ENCODE data around the gene SAMD10.

Gene SAMD10

GRCh38 chr20:63937596-63937995 lies 41.8 kb downstream of the SAMD10 start:
- no peak for TF ChIP-seq CEBPB (IDR thresholded peaks at IDR 0.05)
- TF ChIP-seq NFIC (IDR thresholded peaks at IDR 0.05): no peak
- no peak for TF ChIP-seq ZBTB7A (IDR thresholded peaks at IDR 0.05; ENCODE audit: low read depth)
- TF ChIP-seq EP300 (IDR thresholded peaks at IDR 0.05; ENCODE audit: borderline replicate concordance): no peak

GRCh38 chr20:63935447-63935846 lies 44.0 kb downstream of the SAMD10 start:
- no peak for TF ChIP-seq YY1 (IDR thresholded peaks at IDR 0.05; ENCODE audit: low read depth)

GRCh38 chr20:63934271-63935068 lies 45.0 kb downstream of the SAMD10 start:
- TF ChIP-seq RAD21 (IDR thresholded peaks at IDR 0.05; ENCODE audit: low read depth) (no peak), CEBPB (IDR thresholded peaks at IDR 0.05) (no peak), EGR1 (IDR thresholded peaks at IDR 0.05) (no peak), TAF1 (IDR thresholded peaks at IDR 0.05; ENCODE audit: low read depth) (no peak), TCF12 (IDR thresholded peaks at IDR 0.05; ENCODE audit: low read depth) (no peak), TEAD4 (IDR thresholded peaks at IDR 0.05) (no peak), YY1 (IDR thresholded peaks at IDR 0.05; ENCODE audit: low read depth) (no peak), NFIC (IDR thresholded peaks at IDR 0.05) (no peak), FOXM1 (IDR thresholded peaks at IDR 0.05; ENCODE audit: borderline replicate concordance, low read depth) (no peak), REST (IDR thresholded peaks at IDR 0.05; ENCODE audit: low read depth) (no peak), ZBTB7A (IDR thresholded peaks at IDR 0.05; ENCODE audit: low read depth) (no peak), CREB1 (IDR thresholded peaks at IDR 0.05; ENCODE audit: low read depth) (no peak), EP300 (IDR thresholded peaks at IDR 0.05; ENCODE audit: borderline replicate concordance) (no peak)
- TF ChIP-seq, protein P1, sequence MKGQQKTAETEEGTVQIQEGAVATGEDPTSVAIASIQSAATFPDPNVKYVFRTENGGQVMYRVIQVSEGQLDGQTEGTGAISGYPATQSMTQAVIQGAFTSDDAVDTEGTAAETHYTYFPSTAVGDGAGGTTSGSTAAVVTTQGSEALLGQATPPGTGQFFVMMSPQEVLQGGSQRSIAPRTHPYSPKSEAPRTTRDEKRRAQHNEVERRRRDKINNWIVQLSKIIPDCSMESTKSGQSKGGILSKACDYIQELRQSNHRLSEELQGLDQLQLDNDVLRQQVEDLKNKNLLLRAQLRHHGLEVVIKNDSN (IDR thresholded peaks at IDR 0.05): no peak
- TF ChIP-seq, protein P2, sequence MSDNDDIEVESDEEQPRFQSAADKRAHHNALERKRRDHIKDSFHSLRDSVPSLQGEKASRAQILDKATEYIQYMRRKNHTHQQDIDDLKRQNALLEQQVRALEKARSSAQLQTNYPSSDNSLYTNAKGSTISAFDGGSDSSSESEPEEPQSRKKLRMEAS (IDR thresholded peaks at IDR 0.05): no peak

GRCh38 chr20:63933646-63934045 lies 45.8 kb downstream of the SAMD10 start:
- TF ChIP-seq TAF1 (IDR thresholded peaks at IDR 0.05; ENCODE audit: low read depth) (no peak), ZBTB7A (IDR thresholded peaks at IDR 0.05; ENCODE audit: low read depth) (no peak), TCF12 (IDR thresholded peaks at IDR 0.05; ENCODE audit: low read depth) (no peak), REST (IDR thresholded peaks at IDR 0.05; ENCODE audit: low read depth) (no peak), RAD21 (IDR thresholded peaks at IDR 0.05; ENCODE audit: low read depth) (no peak), EGR1 (IDR thresholded peaks at IDR 0.05) (no peak), EP300 (IDR thresholded peaks at IDR 0.05; ENCODE audit: borderline replicate concordance) (no peak), CEBPB (IDR thresholded peaks at IDR 0.05) (no peak), FOXM1 (IDR thresholded peaks at IDR 0.05; ENCODE audit: borderline replicate concordance, low read depth) (no peak), CREB1 (IDR thresholded peaks at IDR 0.05; ENCODE audit: low read depth) (no peak), NFIC (IDR thresholded peaks at IDR 0.05) (no peak), YY1 (IDR thresholded peaks at IDR 0.05; ENCODE audit: low read depth) (no peak), TEAD4 (IDR thresholded peaks at IDR 0.05) (no peak)
- TF ChIP-seq, protein P2 (IDR thresholded peaks at IDR 0.05): no peak
- TF ChIP-seq, protein P1 (IDR thresholded peaks at IDR 0.05): no peak

- TF ChIP-seq, protein P2 (IDR thresholded peaks at IDR 0.05): no peak
- TF ChIP-seq CEBPB (IDR thresholded peaks at IDR 0.05) (no peak), NFIC (IDR thresholded peaks at IDR 0.05) (no peak), REST (IDR thresholded peaks at IDR 0.05; ENCODE audit: low read depth) (no peak), TAF1 (IDR thresholded peaks at IDR 0.05; ENCODE audit: low read depth) (no peak), EP300 (IDR thresholded peaks at IDR 0.05; ENCODE audit: borderline replicate concordance) (no peak), ZBTB7A (IDR thresholded peaks at IDR 0.05; ENCODE audit: low read depth) (no peak), RAD21 (IDR thresholded peaks at IDR 0.05; ENCODE audit: low read depth) (no peak), TCF12 (IDR thresholded peaks at IDR 0.05; ENCODE audit: low read depth) (no peak), EGR1 (IDR thresholded peaks at IDR 0.05) (no peak), YY1 (IDR thresholded peaks at IDR 0.05; ENCODE audit: low read depth) (no peak), FOXM1 (IDR thresholded peaks at IDR 0.05; ENCODE audit: borderline replicate concordance, low read depth) (no peak), CREB1 (IDR thresholded peaks at IDR 0.05; ENCODE audit: low read depth) (no peak), TEAD4 (IDR thresholded peaks at IDR 0.05) (no peak)
- TF ChIP-seq, protein P1 (IDR thresholded peaks at IDR 0.05): no peak
Measured at GRCh38 chr20:63932606-63933160, 46.8 kb downstream of the SAMD10 start.

All from Ishikawa (cell line).